Jurkat, Clone E6-1 (cell line): ENCODE results near the gene CDHR1. TPM values are rescaled to one million over a fixed set of nuclear protein-coding genes. Genes with fewer than 3 reads are reported as not detected.
"Not testable (repeated sequence)": the region's sequence is repeated elsewhere in the genome, so short reads cannot be mapped to it uniquely, and the experiment has no call there.

Experiments used
- DNase-seq: peaks from one replicate; pipeline ENCODE4 v3.0.0-alpha.2; 2011; ENCODE audit warnings: low read depth, low spot score
- H3K4me3 ChIP-seq: 2 replicates; pipeline ENCODE4 v1.5.1; 2011; ENCODE audit warnings: mild to moderate bottlenecking, low read length, control low read depth, moderate library complexity
- polyA plus RNA-seq: library from polyadenylated mRNA; unstranded; fragments of >200 nt; gene quantifications from one replicate; pipeline ENCODE4 v1.2.1, GENCODE V29; 2012; ENCODE audit warnings: missing spikeins; ENCODE audit not compliant: insufficient read length, insufficient read depth

Gene CDHR1
- not detected for polyA plus RNA-seq

DNA sequence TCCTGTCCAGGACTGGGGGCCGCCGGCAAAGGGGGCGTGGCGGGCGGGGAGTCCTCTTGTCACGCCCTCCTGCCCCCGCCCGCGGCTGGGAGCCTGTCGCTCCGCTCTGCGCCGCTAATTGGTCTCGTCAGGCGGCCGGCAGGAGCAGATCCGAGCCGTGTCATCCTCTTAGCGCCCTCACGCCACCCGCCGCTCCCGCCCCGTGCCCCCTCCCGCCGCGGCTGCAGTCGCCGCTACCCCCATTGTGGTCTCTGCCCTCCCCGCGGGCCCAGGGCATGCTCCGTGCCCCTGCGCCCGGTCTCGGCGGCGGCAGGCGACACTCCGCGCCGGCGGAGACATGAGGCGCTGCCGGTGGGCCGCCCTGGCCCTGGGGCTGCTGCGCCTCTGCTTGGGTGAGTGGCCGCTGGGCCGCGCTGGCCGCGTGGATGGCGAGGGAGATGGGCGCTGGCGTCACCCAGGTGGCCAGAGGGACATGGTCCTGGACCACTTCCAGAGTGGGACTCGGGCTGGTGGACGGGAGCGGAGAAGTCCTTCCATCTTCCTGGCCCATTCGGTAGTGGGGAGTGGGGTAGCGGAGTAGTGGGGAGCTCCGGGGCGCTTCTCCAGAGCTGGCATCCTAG lies at the start of gene CDHR1:
TSS of gene CDHR1 (plus strand) at position 114 of the 620 bp plus-strand sequence. CDS start at position 338, 224 bp downstream.
- no peak for DNase-seq
- H3K4me3 ChIP-seq, result peak within 1 kb of the TSS; percentile 31

DNA sequence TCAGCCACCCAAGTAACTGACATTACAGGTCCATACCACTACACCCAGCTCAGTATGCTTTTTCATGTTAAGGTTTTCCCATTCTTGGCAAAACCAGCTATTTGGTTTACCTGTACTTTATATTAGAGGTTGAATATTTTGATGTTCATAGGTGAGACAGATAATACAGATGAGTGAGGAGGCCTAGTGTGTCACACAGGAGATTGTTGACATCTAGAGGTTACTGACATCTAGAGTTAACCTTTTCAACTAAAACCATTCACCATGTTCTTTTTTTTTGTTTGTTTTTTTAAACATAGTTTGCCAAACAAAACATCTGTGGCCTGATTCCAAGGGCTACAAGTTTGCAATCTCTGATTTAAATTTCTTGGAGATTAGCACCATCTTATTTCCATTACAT lies 47.0 kb upstream of the CDHR1 start:
- no peak overlapping the region for H3K4me3 ChIP-seq
- no peak for DNase-seq

DNA sequence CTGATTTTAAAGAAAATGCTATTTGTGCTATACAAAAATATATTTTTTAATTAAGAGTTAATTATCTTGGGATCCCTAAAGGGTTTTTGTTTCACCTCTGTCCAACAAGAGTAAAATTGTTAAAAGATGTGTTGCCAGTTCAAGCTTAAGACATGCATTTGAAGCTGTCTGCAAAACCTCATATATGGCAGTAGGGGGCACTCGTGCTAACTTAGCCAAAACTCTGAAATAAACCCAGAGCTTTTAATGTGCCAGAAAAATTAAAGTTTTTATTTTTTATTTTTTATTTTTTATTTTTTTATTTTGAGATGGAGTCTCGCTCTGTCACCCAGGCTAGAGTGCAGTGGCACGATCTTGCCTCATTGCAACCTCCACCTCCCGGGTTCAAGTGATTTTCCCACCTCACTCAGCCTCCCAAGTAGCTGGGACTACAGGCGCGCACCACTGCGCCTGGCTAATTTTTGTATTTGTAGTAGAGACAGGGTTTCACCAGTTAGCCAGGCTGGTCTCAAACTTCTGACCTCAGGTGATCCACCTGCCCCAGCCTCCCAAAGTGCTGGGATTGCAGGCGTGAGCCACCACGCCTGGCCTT lies 46.2 kb upstream of the CDHR1 start:
- H3K4me3 ChIP-seq, result not testable (repeated sequence)
- DNase-seq, result peak; percentile 51

DNA sequence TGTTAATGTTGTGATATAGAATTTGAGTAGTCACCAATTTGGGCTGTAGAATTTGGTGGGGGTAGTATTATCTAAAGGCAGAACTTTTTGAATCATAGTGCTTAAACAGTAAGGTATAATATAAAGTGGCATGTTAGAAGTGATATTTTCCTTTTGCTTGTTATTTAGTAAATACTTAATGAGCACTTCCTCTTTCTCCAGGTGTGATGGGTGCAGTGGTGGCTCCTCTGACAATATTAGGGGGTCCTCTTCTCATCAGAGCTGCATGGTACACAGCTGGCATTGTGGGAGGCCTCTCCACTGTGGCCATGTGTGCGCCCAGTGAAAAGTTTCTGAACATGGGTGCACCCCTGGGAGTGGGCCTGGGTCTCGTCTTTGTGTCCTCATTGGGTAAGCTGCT lies 44.5 kb upstream of the CDHR1 start:
- DNase-seq, result no peak
- H3K4me3 ChIP-seq, result no peak overlapping the region

DNA sequence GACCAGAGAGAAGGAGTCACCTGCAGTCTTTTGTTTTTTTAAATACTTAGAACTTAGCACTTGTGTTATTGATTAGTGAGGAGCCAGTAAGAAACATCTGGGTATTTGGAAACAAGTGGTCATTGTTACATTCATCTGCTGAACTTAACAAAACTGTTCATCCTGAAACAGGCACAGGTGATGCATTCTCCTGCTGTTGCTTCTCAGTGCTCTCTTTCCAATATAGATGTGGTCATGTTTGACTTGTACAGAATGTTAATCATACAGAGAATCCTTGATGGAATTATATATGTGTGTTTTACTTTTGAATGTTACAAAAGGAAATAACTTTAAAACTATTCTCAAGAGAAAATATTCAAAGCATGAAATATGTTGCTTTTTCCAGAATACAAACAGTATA lies 41.6 kb upstream of the CDHR1 start:
- no peak overlapping the region for H3K4me3 ChIP-seq
- no peak for DNase-seq

DNA sequence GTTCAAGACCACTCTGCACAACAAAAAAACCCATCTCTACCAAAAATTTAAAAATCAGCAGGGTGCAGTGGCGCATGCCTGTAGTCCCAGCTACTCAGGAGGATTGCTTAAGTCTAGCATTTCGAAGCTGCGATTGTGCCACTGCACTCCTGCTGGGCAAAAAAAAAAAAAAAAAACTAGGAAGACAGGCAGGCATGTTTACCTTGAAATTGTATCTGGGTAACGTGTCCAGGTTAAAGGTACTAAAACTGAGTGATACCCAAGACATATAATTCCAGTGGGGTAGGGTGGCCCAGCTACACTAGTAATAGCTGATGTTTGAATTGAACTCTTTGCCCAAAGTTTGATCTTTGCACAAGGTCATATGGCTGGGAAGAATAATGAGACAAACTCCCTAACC lies 38.8 kb upstream of the CDHR1 start:
- no peak for DNase-seq
- H3K4me3 ChIP-seq, result no peak overlapping the region

DNA sequence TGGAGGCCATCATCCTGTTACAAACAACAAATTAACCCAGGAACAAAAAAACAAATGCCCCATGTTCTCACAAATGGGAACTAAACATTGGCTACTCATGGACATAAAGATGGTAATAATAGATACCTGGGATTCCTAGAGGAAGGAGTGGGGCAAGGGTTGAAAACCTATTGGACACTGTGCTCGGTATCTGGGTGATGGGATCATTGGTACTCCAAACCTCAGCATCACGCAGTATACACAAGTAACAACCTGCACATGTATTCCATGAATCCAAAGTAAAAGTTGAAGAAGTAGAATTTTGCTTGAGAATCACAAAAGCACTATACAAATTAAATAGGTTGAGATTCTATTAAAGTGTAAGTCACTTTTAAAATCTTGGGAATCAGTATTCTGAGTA lies 38.3 kb upstream of the CDHR1 start:
- DNase-seq, result no peak
- no peak overlapping the region for H3K4me3 ChIP-seq

DNA sequence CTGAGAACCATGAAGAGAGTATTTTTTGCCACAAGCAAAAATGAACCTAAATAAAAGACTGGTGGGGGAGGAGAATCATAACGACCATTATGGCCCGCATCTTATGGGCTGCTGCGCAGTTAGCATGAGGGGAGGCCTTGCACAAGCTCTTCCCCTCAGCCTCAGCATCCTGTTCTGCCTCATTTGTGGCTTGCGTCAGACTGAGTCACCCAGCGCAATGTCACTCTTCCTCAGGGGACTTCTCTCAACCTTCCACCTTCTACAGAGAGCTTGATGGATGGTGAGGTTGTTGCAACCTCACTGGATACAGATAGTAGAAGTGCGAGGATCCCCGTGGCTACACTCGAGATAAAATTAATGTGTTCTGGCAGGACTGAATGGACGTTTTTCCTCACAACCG lies 37.6 kb upstream of the CDHR1 start:
- H3K4me3 ChIP-seq, result no peak overlapping the region
- peak; percentile 74 for DNase-seq

DNA sequence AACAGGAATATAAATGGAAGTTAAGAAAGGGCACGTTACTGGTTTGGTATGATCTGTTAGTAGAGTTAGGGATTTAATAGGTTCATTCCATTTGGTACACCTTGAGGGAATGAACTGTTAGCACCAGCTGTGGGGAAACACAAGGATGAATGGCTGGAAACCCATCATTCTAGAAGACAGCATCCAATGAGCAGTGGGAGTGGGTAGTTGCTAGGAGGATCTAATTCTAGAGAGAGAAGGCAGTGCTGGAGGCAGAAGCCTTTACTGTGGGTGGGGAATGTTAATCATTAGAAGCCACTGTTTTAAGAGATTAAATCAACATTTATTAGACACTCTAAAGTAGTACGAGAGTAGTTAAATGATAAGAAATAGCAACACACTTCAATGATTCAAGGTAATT lies 36.3 kb upstream of the CDHR1 start:
- no peak overlapping the region for H3K4me3 ChIP-seq
- DNase-seq, result no peak

DNA sequence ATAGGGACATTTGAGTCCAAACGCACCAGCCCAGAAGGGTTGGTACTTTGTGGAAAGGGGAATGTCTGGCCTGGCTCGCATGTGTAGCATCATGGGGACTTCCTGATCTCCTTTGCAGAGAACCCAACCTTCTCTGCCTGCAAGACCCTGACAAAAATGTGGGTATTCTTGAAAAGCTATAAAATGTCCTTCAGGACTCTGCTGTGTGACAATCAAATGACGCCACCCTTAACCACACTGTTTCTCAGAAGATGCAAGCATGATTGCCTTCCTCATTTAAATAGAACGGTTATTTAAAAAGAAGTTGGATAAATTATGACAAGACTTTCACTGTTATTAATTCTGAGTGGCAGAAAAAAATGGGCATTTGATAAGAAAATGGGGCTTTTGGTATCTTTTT lies 35.8 kb upstream of the CDHR1 start:
- H3K4me3 ChIP-seq, result no peak overlapping the region
- DNase-seq, result no peak

DNA sequence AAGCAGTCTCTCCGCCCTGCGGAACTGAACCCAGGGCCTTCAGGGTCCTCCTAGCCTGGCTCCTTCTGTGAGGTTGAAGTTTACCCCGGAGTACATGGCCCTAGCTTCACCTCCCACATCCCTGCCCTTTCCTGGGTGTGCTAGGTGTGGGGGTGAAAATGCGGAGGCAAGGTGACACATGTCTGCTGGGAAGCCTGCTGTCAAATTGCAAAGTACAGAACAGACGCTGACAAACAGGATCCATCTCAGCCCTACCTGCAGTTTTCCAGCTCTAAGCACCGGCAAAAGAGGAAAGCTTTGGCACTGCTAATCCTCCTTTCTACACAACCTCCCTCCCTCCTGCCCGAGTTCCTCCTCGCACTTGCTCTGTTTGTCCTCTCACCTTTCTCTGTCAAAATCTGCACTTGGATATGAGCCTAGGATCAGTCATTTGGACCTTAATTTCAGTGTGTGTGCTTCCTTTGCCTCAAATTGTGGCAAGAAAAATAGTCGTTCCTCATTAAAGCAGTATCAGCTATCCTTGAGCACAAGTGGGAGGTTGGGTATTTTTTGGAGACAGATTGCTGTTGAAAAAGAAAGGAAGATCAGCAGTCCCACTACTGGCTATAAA lies 35.2 kb upstream of the CDHR1 start:
- no peak overlapping the region for H3K4me3 ChIP-seq
- no peak for DNase-seq

DNA sequence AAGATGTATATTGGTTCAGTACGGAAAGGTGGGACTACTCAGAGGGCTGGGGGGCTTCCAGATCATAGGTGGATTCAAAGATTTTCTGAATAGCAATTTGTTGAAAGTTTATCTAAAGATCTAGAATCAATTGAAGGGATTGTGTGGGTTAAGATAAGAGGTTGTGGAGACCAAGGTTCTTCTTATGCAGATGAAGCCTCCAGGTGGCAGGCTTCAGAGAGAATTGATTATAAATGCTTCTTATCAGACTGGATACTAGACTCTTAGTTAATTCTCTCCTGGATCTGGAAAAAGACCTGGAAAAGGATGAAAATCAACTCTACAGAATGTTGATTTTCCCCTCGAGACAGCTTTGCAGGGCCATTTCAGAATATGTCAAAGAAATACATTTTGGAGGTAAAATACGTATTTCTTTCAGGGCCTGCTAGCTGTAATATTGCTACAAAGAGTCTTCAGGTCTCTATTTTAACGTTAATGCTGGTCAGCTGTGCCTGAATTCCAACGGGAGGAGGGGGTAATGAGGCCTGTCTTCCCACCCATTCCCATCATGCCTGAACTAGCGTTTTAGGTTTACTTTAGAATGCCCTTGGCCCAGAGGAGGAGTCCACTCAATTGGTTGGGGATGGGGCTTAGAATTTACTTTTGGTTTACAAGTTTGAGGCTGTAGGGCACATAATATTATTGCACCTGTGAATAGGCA lies 33.5 kb upstream of the CDHR1 start:
- H3K4me3 ChIP-seq, result no peak overlapping the region
- DNase-seq, result no peak

DNA sequence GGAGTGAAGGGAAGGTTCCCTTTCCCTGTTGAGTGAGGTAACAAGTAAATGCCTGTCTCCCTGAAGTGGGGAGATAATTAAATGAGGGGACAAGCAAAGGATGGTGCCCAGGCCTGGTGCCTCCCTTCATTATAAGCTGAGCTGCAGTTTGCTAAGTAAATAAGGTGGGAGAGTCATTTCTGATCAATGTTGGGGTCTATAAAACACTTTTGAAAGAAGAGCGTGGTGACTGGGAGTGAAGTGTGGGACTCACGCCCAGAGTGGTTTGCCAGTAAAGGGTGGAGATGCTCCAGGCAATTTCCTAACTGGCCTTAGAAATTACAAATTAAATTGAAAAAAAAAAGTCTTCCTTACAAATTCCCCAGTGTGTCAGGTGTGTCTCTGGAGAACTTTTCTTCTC lies 30.3 kb upstream of the CDHR1 start:
- DNase-seq, result no peak
- no peak overlapping the region for H3K4me3 ChIP-seq

DNA sequence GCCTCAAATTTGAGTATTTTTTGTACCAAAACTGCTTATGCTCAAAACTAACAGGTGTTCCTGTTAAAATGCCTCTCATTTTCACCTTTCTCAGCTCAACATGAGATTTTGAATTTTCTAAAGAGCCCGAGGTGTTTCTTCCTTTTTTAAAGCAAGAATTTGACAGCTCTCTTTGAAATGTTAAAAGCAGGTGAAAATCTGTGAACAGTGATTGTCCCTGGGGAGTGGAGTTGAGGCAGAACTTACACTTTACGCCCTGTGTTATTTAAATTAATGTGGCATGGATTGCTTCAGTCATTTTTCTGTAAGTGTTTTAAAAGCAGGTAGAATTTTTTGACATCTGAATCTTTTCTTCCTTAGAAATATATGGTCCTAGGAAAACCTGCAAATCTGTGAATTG lies 29.9 kb upstream of the CDHR1 start:
- H3K4me3 ChIP-seq, result no peak overlapping the region
- no peak for DNase-seq

DNA sequence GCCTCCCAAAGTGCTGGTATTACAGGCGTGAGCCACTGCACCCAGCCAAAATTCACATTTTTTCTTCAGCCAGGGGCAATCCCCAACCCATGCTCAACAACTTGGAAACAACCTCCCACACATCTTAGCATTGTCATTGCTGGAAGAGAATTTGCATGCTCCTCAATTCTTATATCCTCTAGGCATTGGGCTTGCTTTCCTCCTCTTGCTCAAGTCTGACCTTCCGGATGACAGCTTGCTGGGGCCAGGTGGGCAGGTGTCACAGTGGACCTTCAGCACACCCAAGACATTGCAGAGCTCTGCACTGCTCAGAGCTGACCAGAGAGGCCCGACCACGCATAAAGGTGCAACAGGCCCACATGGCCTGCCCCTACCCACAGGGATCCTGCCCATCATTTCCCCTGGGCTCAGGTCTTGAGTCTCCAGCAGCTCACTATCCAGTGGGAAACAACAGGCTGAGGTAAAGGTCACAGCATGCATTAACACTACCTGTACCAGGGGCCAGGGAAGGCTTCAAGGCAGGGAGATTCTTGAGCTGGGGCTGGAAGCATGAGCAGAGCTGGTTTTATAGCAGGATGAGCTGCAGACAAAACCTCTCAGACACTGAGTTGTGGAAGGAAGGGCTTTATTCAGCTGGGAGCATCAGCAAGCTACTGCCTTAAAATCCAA lies 27.6 kb upstream of the CDHR1 start:
- H3K4me3 ChIP-seq, result no peak overlapping the region
- no peak for DNase-seq

DNA sequence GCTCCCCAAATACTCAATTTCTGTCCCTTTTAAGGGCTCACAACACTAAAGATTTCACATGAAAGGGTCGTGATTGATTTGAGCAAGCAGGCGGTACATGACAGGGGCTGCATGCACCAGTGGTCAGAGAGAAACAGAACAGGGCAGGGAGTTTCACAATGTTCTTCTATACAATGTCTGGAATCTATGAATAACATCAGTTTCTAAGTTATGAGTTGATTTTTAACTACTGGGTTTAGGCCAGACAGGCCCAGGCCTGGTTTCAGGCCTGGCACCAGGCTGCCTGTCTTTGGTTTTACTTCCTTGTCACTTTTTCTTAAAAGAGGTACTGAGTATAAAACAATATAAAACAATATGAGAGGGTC lies 27.1 kb upstream of the CDHR1 start:
- H3K4me3 ChIP-seq, DNase-seq: not testable (repeated sequence)

DNA sequence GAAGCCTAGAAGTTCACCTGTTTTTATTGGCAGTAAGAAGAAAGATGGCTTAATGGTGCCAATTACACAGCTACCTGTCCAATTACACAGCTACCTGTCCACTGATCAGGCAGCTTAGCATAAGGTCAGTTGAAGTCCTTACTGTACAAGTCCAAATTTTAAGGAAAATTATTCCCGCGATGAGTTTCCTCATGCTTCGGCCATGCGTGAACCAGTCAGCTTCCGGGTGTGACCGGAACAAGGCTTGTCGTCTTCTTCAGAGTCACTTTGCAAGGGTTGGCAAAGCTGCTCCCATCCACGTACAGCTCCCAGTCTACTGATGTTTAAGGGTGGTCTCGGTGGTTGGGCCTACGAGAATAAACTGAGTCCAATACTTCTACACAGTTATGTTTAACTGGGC lies 26.0 kb upstream of the CDHR1 start:
- not testable (repeated sequence) for H3K4me3 ChIP-seq, DNase-seq

DNA sequence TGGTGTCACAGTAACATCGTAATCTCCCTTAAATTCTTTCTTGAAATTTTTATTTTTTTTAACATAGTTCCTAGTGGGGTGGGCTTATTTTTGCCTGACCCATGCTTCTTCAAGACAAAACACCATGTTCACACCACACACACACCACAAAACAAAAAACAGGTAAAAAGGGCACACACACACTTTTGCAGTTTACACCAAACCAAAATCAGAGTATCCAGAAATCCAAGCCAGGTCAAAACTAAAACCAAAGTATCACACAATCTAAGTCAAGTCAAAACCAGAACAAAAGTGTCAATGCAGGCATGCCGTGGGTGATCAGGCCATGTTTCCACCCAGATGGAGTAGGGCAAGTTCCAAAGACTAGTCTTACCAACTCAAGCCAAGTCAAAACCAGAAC lies 23.1 kb upstream of the CDHR1 start:
- not testable (repeated sequence) for DNase-seq, H3K4me3 ChIP-seq

DNA sequence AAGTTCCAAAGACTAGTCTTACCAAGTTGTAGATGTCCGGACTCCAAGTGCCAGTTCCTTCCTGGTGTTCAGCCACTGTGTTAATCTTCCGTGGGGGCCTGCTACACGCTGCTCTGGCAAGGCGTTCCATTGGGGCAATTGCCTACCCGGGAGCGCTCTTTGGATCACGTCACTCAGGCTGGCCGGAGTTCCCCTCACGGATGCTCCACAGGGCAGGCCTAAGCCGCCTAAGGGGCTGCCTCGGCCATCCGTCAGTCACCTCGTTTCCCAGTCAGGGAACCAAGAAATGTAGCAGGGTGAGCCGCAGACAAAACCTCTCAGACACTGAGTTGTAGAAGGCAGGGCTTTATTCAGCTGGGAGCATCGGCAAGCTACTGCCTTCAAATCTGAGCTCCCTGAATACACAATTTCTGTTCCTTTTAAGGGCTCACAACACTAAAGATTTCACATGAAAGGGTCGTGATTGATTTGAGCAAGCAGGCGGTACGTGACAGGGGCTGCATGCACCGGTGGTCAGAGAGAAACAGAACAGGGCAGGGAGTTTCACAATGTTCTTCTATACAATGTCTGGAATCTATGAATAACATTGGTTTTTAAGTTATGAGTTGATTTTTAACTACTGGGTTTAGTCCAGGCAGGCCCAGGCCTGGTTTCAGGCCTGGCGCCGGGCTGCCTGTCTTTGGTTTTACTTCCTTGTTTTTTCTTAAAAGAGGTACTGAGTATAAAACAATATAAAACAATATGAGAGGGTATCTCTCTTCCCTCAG lies 22.5 kb upstream of the CDHR1 start:
- H3K4me3 ChIP-seq, DNase-seq: not testable (repeated sequence)
